Activated naive CD8-positive, alpha-beta T cell treated with anti-CD3 and anti-CD28 coated beads, Interleukin-2, amount 10 ng/mL, durations not matched to agents 7 days and 5 days (primary cell): ENCODE results near the gene GPS1. TPM values are rescaled to one million over a fixed set of nuclear protein-coding genes. Genes with fewer than 3 reads are reported as not detected.

Experiments
- ATAC-seq: fragments of 150-1000 bp; cut with Tn5 transposase; one replicate; pipeline ENCODE4 v1.10.0; 2021; ENCODE audit warnings: low read depth, moderate library complexity
- POLR2A ChIA-PET: fragments of 350-600 bp; sonication (Branson Sonifier 250); formaldehyde crosslinking; loops from one replicate; lab custom pipeline; 2021; ENCODE audit warnings: antibody characterized with exemption; lab: Charles Lee
- DNase-seq: peaks from one replicate; pipeline ENCODE4 v3.0.0; 2021
- H3K27ac Mint-ChIP-seq: one replicate; pipeline ENCODE4 v1.8.0; 2022; ENCODE audit warnings: mild to moderate bottlenecking, mixed read lengths
- H3K27me3 Mint-ChIP-seq: one replicate; pipeline ENCODE4 v1.8.0; 2022; ENCODE audit warnings: mild to moderate bottlenecking, moderate library complexity, mixed read lengths
- H3K36me3 Mint-ChIP-seq: one replicate; pipeline ENCODE4 v1.8.0; 2021; ENCODE audit warnings: mild to moderate bottlenecking, mixed read lengths
- H3K4me1 Mint-ChIP-seq: one replicate; pipeline ENCODE4 v1.8.0; 2021; ENCODE audit warnings: mixed read lengths
- H3K4me3 Mint-ChIP-seq: one replicate; pipeline ENCODE4 v1.8.0; 2022; ENCODE audit warnings: mild to moderate bottlenecking, moderate library complexity, mixed read lengths
- H3K9me3 Mint-ChIP-seq: one replicate; pipeline ENCODE4 v1.8.0; 2021; ENCODE audit warnings: mixed read lengths
- total RNA-seq, 2 experiments: library from RNA; stranded (reverse); gene quantifications; one replicate each; pipeline ENCODE4 v1.2.3, GENCODE V29; 2021

The GPS1 gene
- 10 to 100 TPM; 76.0 to 79.8 TPM for total RNA-seq

GRCh38 chr17:82051776-82052637 lies at the start of gene GPS1, which contains the start of gene RFNG:
Gene GPS1 (plus strand): TSS chr17:82051898. CDS start chr17:82051932, 34 bp downstream.
Gene RFNG (minus strand): TSS chr17:82051811. CDS start chr17:82051766, 45 bp downstream.
- DNase-seq = peak; percentile 93
- Mint-ChIP-seq H3K4me1 (peaks cover 9% of the 10 kb centered on the region), H3K27me3 (no peaks in the 10 kb centered on the region), H3K27ac (peak within 1 kb of the TSS; percentile 86), H3K4me3 (peak within 1 kb of the TSS; percentile 86), H3K9me3 (no peaks in the 10 kb centered on the region), H3K36me3 (peaks cover 2% of the 10 kb centered on the region)
- POLR2A ChIA-PET = interaction anchor here (0.6 to 1.7 kb wide), 6 partner anchors 13 to 341 kb away, joined by 4 to 8 read pairs (median 6); partner anchors contain the start of genes DCXR, DUS1L and FASN
- peak; percentile 84 for ATAC-seq

GRCh38 chr17:82003411-82004381 lies 48.0 kb upstream of the GPS1 start:
- no peak overlapping the region for H3K4me3 Mint-ChIP-seq
- no peak for DNase-seq

GRCh38 chr17:82004517-82005455 lies 46.9 kb upstream of the GPS1 start:
- no peak overlapping the region for H3K27ac Mint-ChIP-seq
- no peaks in the 10 kb centered on the region for H3K36me3 Mint-ChIP-seq
- H3K4me3 Mint-ChIP-seq = no peak overlapping the region
- no peaks in the 10 kb centered on the region for H3K9me3 Mint-ChIP-seq
- no peaks in the 10 kb centered on the region for H3K27me3 Mint-ChIP-seq
- ATAC-seq = no peak
- H3K4me1 Mint-ChIP-seq = peaks cover 6% of the 10 kb centered on the region
- POLR2A ChIA-PET = no interaction called here
- no peak for DNase-seq

More at GRCh38 chr17:82003411-82004381, 48.0 kb upstream of the GPS1 start:
- Mint-ChIP-seq H3K36me3 (no peaks in the 10 kb centered on the region), H3K4me1 (peaks cover 3% of the 10 kb centered on the region), H3K27me3 (no peaks in the 10 kb centered on the region), H3K27ac (no peak overlapping the region), H3K9me3 (no peaks in the 10 kb centered on the region)
- ATAC-seq = no peak
- POLR2A ChIA-PET = no interaction called here

- no peaks in the 10 kb centered on the region for H3K36me3 Mint-ChIP-seq
- H3K4me3 Mint-ChIP-seq = no peak overlapping the region
- POLR2A ChIA-PET = no interaction called here
- peaks cover 6% of the 10 kb centered on the region for H3K4me1 Mint-ChIP-seq
- ATAC-seq (no peak), DNase-seq (no peak)
- no peak overlapping the region for H3K27ac Mint-ChIP-seq
- no peaks in the 10 kb centered on the region for H3K9me3 Mint-ChIP-seq
- no peaks in the 10 kb centered on the region for H3K27me3 Mint-ChIP-seq
Observed at GRCh38 chr17:82005701-82006348, 45.9 kb upstream of the GPS1 start.

GRCh38 chr17:82006468-82007227 lies 45.0 kb upstream of the GPS1 start:
- Mint-ChIP-seq H3K36me3 (no peaks in the 10 kb centered on the region), H3K27me3 (no peaks in the 10 kb centered on the region), H3K4me1 (peaks cover 6% of the 10 kb centered on the region), H3K9me3 (no peaks in the 10 kb centered on the region), H3K27ac (no peak overlapping the region), H3K4me3 (no peak overlapping the region)
- POLR2A ChIA-PET = no interaction called here
- ATAC-seq (no peak), DNase-seq (no peak)

- POLR2A ChIA-PET = no interaction called here
- DNase-seq = no peak
- Mint-ChIP-seq H3K9me3 (no peaks in the 10 kb centered on the region), H3K4me3 (no peak overlapping the region), H3K27me3 (no peaks in the 10 kb centered on the region), H3K36me3 (no peaks in the 10 kb centered on the region), H3K4me1 (peaks cover 6% of the 10 kb centered on the region), H3K27ac (no peak overlapping the region)
- no peak for ATAC-seq
Observed at GRCh38 chr17:82007228-82007494, 44.5 kb upstream of the GPS1 start.

GRCh38 chr17:82007495-82008257 lies 44.0 kb upstream of the GPS1 start:
- no peak for ATAC-seq
- Mint-ChIP-seq H3K36me3 (no peaks in the 10 kb centered on the region), H3K27me3 (no peaks in the 10 kb centered on the region), H3K27ac (no peak overlapping the region), H3K4me1 (peaks cover 6% of the 10 kb centered on the region), H3K4me3 (no peak overlapping the region), H3K9me3 (no peaks in the 10 kb centered on the region)
- no peak for DNase-seq
- POLR2A ChIA-PET = no interaction called here

GRCh38 chr17:82008258-82008940 lies 43.3 kb upstream of the GPS1 start:
- Mint-ChIP-seq H3K4me3 (no peak overlapping the region), H3K36me3 (no peaks in the 10 kb centered on the region), H3K9me3 (no peaks in the 10 kb centered on the region), H3K27me3 (no peaks in the 10 kb centered on the region), H3K4me1 (peaks cover 6% of the 10 kb centered on the region), H3K27ac (no peak overlapping the region)
- POLR2A ChIA-PET = no interaction called here
- no peak for DNase-seq
- no peak for ATAC-seq

- no peaks in the 10 kb centered on the region for H3K9me3 Mint-ChIP-seq
- no peak for DNase-seq
- H3K4me1 Mint-ChIP-seq = peaks cover 6% of the 10 kb centered on the region
- ATAC-seq = no peak
- no peak overlapping the region for H3K4me3 Mint-ChIP-seq
- POLR2A ChIA-PET = interaction anchor here (1.6 kb wide), 1 partner anchor 12 kb away, joined by 6 read pairs; no protein-coding TSS in a partner anchor
- no peaks in the 10 kb centered on the region for H3K36me3 Mint-ChIP-seq
- no peaks in the 10 kb centered on the region for H3K27me3 Mint-ChIP-seq
- no peak overlapping the region for H3K27ac Mint-ChIP-seq
Observed at GRCh38 chr17:82008941-82009405, 42.7 kb upstream of the GPS1 start.

GRCh38 chr17:82009413-82009812 lies 42.3 kb upstream of the GPS1 start:
- Mint-ChIP-seq H3K27me3 (no peaks in the 10 kb centered on the region), H3K4me3 (no peak overlapping the region), H3K4me1 (peaks cover 6% of the 10 kb centered on the region), H3K36me3 (no peaks in the 10 kb centered on the region), H3K27ac (no peak overlapping the region), H3K9me3 (no peaks in the 10 kb centered on the region)
- POLR2A ChIA-PET = interaction anchor here (1.6 kb wide), 1 partner anchor 12 kb away, joined by 6 read pairs; no protein-coding TSS in a partner anchor
- no peak for DNase-seq
- peak; percentile 19 for ATAC-seq
